Stromal cell of bone marrow (primary cell): ENCODE data around the gene STK11IP.
"Not testable (repeated sequence)": the region's sequence is repeated elsewhere in the genome, so short reads cannot be mapped to it uniquely, and the experiment has no call there.

Source experiments
- DNase-seq: peaks from one replicate; pipeline ENCODE4 v3.0.0-alpha.2; 2012; ENCODE audit warnings: low read depth

STK11IP gene

DNA sequence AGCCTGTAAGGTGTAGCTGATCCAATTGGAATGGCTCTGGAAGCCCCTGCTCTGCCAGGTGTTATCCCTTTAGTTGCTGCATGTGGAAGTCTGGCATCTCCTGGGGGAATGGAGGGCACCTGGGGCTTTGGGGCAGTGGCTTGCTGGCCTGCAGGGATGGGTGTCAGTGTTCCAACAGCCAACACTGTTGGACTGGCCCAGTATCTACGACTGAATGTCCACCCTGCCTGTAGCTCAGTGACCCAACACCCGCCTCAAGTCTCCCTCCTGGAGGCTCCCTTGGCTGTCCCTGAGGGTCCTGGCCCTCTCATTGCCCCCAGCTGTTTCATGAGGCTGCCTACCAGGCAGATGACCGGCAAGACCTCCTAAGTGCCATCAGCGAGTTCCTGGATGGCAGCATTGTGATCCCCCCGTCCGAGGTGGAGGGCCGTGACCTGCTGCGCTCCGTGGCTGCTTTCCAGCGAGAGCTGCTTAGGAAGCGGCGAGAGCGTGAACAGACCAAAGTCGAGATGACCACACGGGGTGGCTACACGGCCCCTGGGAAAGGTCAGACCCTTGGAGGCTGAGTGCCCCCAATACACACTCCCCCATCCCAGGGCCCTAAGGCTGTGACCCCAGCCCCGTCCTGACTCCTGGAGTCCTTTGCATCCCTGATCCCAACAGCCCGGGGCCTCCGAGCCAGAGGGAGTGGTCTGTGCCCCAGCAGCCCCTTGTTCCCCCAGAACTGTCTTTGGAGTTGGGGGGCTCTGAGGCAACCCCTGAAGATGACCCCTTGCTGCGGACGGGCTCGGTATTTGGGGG lies 37.5 kb downstream of the STK11IP start:
- DNase-seq, result no peak

DNA sequence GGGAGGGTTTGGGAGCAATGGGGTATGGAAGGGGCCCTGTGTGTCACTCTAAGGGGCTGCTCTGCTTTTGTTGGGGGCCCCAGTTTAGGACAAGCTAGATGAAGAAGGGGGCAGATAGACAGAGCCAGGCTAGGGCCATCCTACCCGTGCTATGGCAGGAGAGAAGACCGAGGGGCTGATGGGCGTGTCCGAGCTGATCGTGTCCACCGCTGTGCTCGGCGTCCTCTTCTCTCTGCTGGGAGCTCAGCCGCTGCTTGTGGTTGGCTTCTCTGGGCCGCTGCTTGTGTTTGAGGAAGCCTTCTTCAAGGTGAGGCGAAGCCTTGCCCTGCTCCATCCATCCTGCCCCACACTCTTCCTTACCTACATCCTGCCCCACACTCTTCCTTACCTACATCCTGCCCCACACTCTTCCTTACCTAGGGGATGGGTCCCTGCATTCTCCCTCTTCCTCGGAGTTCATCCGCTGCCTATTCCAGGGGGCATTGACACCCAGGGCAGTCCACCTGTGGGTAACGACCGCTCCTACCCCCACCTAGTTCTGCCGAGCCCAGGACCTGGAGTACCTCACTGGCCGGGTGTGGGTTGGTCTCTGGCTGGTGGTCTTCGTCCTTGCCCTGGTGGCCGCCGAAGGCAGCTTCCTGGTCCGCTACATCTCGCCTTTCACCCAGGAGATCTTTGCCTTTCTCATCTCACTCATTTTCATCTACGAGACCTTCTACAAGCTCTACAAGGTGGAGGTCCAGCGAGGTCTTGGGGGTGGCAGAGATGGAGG lies 38.7 kb downstream of the STK11IP start:
- no peak for DNase-seq

DNA sequence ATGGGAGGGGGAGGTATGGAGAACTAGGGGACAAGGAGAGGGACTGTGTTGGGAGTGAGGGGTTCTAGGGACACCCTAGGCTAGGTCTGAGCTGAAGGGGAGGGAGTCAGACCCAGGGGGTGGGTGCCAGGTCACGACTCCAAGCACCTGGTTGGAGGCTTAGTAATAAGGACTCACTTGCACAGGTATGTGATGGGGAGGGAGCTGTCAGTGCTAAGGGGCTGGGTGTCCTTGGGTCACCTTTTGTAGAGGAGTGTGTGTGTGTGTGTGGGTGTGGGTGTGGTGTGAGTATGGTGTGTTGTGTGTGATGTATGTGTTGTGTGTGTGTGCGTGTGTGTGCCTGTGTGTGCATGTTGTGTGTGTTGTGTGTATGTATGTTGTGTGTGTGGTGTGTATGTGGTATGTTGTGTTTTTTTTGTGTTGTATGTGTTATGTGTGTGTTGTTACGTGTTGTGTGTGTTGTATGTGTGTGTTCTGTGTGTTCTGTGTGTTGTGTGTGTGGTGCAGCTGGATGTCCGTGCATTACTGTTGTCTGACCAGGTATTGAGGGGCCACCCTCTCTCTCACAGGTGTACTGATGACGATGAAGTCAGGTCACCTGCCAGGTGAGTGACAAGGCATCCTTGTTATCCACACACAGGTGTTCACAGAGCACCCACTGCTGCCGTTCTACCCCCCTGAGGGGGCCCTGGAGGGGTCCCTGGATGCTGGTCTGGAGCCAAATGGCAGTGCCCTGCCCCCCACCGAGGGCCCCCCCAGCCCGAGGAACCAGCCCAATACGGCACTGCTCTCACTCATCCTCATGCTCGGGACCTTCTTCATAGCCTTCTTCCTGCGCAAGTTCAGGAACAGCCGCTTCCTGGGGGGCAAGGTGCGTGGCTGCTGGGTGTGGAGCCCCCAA lies 39.5 kb downstream of the STK11IP start:
- no peak for DNase-seq

DNA sequence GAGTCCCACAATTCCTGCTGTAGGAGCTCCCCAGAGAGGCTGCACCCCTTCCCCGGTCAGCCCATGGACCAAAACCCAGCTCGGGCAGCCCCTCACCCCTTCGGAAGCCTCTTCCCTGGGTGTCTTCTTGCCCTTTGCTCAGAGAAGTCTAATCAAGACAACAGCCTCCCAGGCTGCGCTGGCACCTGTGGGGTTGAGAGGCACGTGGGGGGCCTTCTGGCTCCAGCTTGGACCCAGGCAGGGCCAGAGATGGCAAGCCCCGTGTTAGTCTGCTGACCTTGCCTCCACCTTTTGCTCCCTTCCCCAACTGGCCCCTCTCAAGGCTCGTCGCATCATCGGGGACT lies 40.2 kb downstream of the STK11IP start:
- no peak for DNase-seq

DNA sequence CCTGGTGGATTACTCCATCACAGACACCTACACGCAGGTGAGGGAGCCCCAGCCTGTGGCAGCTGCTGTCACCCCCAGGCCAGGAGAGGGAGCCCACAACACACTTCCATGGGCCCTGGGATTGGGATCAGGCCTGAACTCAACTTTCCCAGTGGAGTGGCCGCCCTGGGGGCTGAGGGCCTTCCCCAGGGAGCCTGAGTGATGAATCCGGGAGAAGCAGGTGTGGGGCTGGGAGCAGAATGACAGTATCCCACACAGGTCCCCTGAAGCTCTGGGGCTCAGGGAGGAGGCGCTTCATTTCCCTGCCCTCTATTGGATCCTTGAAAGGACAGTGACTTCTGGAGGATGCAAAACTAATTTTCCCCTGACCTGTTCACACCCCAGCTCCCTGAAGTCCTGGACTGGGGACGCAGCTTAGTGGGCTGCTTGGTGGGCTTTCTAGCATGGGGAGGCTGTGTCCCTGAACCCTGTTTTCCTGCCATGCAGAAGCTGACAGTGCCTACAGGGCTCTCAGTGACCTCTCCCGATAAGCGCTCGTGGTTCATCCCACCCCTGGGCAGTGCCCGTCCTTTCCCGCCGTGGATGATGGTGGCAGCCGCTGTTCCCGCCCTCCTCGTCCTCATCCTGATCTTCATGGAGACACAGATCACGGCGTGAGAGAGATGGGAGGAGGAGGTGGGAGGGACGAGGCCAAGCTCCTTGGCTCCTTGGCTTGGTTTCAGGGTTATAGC lies 40.7 kb downstream of the STK11IP start:
- no peak for DNase-seq

DNA sequence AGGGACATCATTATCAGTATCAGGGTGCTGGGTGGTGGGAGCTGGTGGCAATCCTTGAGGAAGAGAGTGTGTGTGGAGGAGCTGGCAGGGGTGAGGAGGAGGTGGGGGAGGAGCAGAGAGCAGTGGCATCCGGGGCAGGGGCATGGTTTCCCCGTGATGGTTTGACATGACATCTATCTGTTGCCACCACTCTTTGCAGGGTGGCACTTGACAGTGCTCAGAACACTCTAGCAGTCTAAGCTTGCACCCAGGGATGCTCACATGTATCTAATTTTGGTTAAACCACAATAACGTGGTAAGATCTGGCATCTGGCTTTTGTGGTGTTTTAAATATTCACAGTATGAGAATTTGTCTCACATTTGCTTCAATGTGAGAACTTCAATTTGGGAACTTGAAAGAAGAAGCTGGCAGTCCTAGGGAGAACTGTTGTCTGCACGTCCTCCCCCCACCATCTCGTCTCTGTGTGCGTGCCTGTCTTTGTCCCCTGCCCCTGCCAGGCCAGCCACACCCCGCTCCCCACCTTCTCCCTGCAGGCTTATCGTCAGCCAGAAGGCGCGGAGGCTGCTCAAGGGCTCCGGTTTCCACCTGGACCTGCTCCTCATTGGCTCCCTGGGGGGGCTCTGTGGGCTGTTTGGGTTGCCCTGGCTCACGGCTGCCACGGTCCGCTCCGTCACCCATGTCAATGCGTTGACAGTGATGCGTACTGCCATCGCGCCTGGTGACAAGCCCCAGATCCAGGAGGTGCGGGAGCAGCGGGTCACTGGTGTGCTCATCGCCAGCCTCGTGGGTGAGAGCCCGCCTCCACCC lies 41.5 kb downstream of the STK11IP start:
- no peak for DNase-seq

DNA sequence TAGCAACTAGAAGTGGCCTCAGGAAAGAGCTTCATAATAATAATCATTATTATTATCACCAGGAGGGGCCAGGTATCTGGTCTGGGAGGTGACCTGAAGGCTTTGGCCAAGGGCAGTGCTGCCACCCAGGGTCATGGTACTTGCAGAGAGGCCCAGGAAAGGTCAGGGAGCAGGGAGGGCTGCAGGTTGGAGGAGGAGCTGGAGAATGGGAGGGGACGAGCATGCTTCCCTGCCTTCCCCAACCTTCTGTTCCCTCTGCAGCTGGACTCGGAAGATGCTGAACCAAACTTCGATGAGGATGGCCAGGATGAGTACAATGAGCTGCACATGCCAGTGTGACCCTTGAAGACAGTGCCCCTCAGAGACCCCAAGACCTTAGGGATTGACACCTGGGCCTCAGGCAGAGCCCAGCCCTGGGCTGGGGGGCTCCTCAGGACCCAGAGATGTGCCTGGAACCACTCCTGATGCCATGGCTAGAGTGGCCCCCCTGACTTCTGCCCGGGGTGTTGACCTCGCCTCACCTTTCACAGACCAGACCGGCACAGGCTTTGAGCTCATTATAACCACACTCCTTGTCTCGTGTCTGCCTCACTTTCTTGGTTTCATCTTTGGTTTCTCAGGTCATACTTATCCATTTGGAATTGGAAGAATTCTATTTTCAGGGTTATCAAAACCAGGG lies 43.9 kb downstream of the STK11IP start:
- no peak for DNase-seq

DNA sequence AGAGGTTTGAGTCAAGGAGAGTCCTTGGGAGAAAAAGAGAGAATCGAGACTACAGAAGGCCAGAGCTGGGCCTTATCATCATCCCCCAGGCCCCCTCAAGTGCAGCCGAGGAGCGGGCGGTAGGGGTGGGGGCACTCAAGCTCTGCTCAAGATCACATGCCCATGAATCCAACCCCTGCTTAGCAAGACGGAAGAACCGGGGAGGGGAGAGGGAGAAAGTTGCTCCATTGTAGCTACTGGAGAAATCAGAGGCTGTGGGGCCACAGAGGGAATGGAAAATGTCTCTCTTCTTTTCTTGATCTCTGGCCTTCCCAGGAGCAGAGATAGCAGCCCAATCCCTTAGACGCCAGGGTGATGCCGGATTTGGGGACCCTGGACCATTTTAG lies 44.4 kb downstream of the STK11IP start:
- no peak for DNase-seq

DNA sequence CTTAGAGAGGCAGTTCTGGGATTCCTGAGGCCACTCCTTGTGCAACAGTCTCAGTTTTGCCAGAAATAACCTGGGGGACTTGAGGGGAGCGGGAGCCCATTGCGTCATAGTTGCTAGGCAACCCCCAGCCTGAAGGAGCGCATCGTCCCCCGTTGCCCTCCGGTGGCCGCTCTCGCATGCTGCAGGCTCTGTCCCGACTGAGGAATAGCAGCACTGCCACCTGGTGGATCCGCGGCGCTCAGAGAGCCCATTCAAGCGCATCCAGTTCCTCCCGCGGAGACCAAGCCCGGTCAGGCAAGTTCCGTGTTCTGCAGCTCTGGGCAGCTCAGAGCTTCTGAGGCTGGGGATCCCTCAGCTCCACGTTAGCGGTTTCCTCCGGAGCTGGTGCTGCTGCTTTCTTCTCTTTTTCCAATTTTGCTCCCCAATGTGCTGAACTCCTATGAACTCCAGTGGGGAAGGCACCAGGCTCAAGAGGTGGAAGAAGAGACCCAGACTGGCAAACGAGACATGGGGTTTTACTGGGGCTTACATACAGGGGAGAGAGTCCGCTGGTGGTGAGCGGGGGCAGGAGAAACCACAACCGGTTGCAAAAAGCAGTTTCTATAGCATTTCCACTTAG lies 44.9 kb downstream of the STK11IP start:
- peak; percentile 92 for DNase-seq

DNA sequence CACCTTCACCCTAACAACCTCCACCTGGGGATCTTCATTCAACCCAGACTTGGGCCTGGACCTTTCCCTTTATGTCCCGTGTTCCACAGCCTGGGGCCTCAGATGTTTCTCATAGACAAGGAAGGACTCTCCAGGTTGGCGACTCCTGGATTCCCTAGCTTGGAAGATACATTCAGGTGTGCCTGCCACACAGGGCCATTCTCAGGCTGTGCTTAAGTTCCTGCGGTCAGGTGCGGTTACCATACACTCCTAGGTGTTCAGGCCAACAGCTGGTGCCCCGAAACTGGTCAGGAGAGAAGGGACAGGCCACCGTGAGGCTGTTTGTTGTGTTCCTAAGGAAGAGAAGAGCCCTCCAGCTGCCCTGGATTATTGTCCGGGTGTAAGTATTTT lies 45.4 kb downstream of the STK11IP start:
- no peak for DNase-seq

DNA sequence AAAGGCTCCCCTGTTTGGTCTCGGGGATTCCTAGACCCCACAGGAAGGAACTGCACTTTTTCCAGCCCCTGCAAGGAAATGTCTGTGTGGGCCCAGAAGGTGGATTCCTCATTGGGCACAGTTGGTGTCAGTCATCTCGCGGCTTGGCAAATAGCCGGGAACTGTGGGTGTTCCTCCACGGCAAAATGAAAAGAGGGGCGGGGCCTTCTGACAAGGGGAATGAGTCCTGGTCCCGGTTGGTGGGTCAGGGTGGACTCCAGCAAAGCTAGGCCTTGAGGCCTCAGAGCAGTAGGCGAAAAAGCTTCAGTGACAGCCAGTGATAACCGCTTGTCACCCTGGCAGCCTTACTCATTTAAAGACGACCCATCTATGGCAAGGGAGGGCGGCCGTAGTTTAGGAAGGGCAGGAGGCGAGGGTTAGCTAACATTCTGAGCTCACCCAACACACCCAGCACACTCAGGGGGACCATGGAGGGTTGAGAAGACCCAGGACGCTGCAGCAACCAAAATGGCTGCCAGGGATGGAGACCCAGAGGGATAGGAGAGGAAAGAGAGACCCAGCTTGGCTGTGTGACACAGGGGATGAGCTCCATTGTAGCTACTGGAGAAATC lies 46.2 kb downstream of the STK11IP start:
- DNase-seq, result no peak

DNA sequence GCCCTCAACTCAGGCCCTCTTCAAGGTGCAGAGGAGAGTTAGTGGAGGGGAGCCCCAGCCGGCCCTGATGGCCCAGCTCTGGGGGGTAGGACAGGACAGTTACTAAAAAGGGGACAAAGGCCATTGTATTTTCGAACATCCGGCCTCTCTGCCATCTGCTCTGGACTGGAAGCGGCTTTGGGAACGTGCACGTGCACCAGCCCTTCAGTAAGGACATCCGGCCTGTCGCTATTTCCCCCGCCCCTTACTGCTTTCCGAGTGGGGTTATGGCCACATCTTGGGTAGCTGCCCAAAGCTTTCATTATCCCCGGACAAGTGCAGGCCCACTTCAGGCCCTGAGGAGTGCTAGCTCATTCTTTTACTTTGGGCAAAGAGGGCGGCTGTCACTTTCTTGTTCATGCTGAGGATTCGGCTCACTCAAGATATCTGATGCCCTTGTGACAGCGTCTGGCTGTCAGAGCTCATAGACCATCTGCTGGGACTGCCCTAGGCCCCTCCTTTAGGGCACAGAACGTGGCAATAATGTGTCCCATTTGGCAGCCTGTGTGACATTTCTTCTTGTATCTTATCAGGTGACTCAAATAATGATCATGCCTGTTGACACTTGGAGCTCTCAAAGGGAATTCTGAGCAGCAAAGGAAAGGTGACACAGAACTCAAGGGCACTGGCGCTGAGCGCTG lies 47.3 kb downstream of the STK11IP start:
- DNase-seq, result no peak

DNA sequence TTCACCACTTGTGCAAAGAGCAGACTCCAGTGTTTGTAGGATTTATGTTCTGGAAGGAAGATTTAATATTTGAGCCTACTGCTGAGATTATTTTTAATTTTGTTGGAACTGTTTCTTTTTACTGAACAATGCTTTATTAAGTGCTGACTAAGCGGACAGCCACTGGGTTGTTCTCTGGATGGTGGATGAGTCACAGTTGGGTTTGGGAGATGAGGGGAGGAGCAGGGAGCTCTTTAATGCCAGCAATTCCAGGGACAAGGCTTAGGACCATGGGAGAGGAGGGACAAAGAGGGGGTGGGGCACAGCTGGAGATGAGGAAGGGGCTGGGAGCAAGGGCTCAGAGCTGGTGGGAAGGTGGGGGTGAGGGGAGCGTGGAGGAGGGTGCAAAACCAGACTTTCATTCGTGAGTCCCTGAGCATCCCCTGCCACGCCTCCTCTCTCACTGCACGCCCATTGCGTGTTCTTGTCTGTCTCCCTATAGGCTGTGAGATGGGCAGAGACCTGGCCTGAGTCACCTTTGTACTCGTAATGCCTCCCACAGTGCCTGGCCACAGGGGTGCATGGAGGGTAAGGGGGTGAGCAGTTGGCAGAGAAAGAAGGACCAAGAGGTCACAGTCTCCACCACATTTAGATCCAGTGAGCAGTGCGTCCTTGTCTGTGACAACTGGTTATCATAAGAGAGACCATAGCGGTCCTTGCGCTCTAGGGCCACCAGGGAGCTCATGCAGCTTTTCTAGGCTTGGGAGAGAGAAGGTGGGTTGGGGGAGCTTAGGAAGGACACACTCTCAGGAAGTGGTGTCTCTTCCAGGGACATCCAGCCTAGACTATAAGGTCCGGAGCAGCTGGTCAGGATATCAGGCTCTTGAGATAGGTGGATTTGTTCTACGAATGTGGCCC lies 48.2 kb downstream of the STK11IP start:
- peak; percentile 81 for DNase-seq

DNA sequence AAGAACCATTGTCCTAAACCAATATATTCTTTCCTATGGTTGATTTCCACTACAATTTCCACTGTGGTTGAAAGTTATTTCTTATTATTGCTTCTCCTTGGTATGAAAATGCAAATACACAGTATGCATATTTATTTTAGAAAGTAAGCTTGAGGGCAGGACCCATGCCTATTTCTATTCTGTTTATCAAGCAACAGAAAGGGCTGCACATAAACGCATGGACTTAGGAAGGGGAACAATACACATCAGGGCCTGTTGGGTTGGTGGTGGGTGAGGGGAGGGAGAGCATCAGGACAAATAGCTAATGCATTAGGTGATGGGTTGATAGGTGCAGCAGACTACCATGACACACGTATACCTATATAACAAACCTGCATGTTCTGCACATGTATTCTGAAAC lies 50.5 kb downstream of the STK11IP start:
- DNase-seq, result no peak

DNA sequence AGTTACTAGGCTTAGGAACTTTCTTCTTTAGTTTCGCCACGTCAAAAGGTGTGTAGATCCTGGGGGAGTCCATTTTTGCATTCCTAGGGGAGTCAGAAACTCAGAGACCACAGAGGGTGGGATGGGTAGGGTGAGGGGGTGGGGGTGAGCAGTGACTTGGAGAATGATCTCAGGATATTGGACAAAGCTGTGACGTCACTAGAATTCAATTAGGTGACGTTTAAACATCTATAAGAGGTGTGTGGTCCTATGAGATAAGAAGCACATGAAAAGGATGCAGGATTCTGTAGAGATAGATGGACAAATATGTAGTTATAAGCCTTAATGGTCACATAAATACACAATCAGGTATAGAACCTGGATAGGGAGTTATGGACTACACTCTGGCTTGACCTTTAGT lies 51.3 kb downstream of the STK11IP start:
- DNase-seq, result no peak

DNA sequence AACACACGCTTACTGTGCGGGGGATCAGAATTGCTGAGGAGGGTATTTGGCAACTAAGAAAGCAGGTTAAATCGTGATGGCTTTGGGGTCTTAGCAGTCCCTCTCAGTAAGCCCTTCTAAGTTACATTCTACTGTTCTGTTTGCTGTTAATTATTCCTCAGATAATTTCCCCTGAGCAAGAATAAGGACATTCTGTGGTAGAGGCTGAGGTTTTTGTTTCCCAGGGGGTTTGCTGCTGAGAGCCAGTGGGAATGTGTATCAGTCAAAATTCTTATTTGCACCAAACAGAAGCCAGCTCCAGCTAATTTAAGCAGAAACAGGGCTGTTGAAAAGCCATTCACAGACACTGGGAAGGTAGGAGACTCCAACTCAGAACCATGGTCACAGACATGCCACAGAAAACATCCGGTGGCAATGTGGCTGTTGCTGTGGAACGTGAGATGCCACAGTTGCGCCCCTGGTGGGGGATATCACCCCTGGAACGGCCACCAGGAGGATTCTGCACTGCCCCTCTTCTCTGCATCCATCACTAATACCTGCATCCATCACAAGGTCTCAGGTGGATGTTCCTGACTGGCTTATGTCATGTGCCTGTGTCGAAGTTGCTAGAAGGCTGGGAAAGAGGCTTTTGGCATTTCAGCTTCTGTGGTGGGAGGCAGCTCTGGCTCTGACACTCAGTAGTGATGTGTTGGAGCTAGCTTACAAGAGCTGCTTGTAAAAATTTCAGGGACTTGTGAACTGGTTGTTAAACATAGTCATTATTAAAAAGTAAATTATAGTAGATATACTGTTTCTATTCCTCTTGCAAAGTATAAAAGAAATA lies 53.0 kb downstream of the STK11IP start:
- DNase-seq, result no peak

DNA sequence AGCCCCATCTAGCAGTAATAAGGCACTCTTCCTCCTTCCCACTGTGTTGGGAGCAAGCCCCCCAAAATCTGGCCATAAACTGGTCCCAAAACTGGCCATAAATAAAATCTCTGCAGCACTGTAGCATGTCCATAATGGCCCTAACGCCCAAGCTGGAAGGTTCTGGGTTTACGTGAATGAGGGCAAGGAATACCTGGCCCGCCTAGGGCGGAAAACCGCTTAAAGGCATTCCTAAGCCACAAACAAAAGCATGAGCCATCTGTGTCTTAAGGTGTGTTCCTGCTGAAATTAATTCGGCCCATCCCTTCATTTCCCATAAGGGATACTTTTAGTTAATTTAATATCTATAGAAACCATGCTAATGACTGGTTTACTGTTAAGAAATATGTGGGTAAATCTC lies 54.0 kb downstream of the STK11IP start:
- DNase-seq, result not testable (repeated sequence)
